ENCODE data around the gene GLRA1.
"Not testable (repeated sequence)": the region's sequence is repeated elsewhere in the genome, so short reads cannot be mapped to it uniquely, and the experiment has no call there.

Gene GLRA1

GRCh38 chr5:151881621-151882225 lies 42.9 kb downstream of the GLRA1 start:
- DNase-seq (ENCODE audit: low spot score), result no peak

- DNase-seq (ENCODE audit: low spot score), result no peak
These were observed 44.3 kb downstream of the GLRA1 start for GRCh38 chr5:151880324-151880723.

- no peak for DNase-seq (ENCODE audit: low spot score)
These were observed 51.0 kb downstream of the GLRA1 start for GRCh38 chr5:151873701-151874100.

- DNase-seq (ENCODE audit: low spot score), result no peak
These were observed 52.0 kb downstream of the GLRA1 start for GRCh38 chr5:151872701-151873100.

GRCh38 chr5:151870820-151871219 lies 53.8 kb downstream of the GLRA1 start:
- DNase-seq (ENCODE audit: low spot score), result no peak

- no peak for DNase-seq (ENCODE audit: low spot score)
These were observed 54.4 kb downstream of the GLRA1 start for GRCh38 chr5:151870271-151870670.

- DNase-seq (ENCODE audit: low spot score), result no peak
These were observed 54.8 kb downstream of the GLRA1 start for GRCh38 chr5:151869843-151870242.

GRCh38 chr5:151868451-151868850 lies 56.2 kb downstream of the GLRA1 start:
- no peak for DNase-seq (ENCODE audit: low spot score)

- DNase-seq (ENCODE audit: low spot score), result no peak
These were observed 60.4 kb downstream of the GLRA1 start for GRCh38 chr5:151864061-151864748.

- no peak for DNase-seq (ENCODE audit: low spot score)
These were observed 61.1 kb downstream of the GLRA1 start for GRCh38 chr5:151863566-151863965.

GRCh38 chr5:151862811-151863472 lies 61.7 kb downstream of the GLRA1 start:
- no peak for DNase-seq (ENCODE audit: low spot score)

GRCh38 chr5:151860867-151861266 lies 63.8 kb downstream of the GLRA1 start:
- not testable (repeated sequence) for DNase-seq (ENCODE audit: low spot score)

- no peak for DNase-seq (ENCODE audit: low spot score)
These were observed 67.8 kb downstream of the GLRA1 start for GRCh38 chr5:151856861-151857260.

- DNase-seq (ENCODE audit: low spot score), result no peak
These were observed 69.0 kb downstream of the GLRA1 start for GRCh38 chr5:151855701-151856100.

- no peak for DNase-seq (ENCODE audit: low spot score)
These were observed 76.8 kb downstream of the GLRA1 start for GRCh38 chr5:151847871-151848270.

- DNase-seq (ENCODE audit: low spot score), result no peak
These were observed 77.9 kb downstream of the GLRA1 start for GRCh38 chr5:151846765-151847164.

- not testable (repeated sequence) for DNase-seq (ENCODE audit: low spot score)
These were observed 91.8 kb downstream of the GLRA1 start for GRCh38 chr5:151832843-151833242.

GRCh38 chr5:151829370-151829769 lies 95.3 kb downstream of the GLRA1 start:
- no peak for DNase-seq (ENCODE audit: low spot score)

GRCh38 chr5:151825445-151825844 lies 99.2 kb downstream of the GLRA1 start:
- peak; percentile 64 for DNase-seq (ENCODE audit: low spot score)

GRCh38 chr5:151822141-151822540 lies 102.5 kb downstream of the GLRA1 start:
- DNase-seq (ENCODE audit: low spot score), result no peak

GRCh38 chr5:151820903-151821302 lies 103.7 kb downstream of the GLRA1 start:
- DNase-seq (ENCODE audit: low spot score), result no peak

- no peak for DNase-seq (ENCODE audit: low spot score)
These were observed 104.4 kb downstream of the GLRA1 start for GRCh38 chr5:151820271-151820670.

GRCh38 chr5:151819830-151820229 lies 104.8 kb downstream of the GLRA1 start:
- no peak for DNase-seq (ENCODE audit: low spot score)

All from kidney capillary endothelial cell (primary cell).